Gastrocnemius medialis (tissue), 4 donors: ENCODE data around the gene TESPA1.

Experiments
- CTCF ChIP-seq, 5 experiments: fragments of 450-650 bp in 3 of 5; fragments of 200-600 bp in 2 of 5; sonication (generic) in 2 of 5; IDR thresholded peaks in 4 of 5; conservative IDR thresholded peaks in 1 of 5; 1 replicate in 4 of 5; 2 replicates in 1 of 5; pipeline ENCODE4 v1.5.1; 2016 to 2019; ENCODE audit warnings: antibody characterized with exemption in 5 of 5, mild to moderate bottlenecking in 3 of 5, moderate library complexity in 3 of 5
- POLR2A ChIP-seq, 2 donors: fragments of 450-650 bp; IDR thresholded peaks; one replicate each; pipeline ENCODE4 v1.6.1; 2017; ENCODE audit warnings: antibody characterized with exemption in 2 of 2, mild to moderate bottlenecking in 2 of 2, moderate library complexity in 2 of 2

DNA sequence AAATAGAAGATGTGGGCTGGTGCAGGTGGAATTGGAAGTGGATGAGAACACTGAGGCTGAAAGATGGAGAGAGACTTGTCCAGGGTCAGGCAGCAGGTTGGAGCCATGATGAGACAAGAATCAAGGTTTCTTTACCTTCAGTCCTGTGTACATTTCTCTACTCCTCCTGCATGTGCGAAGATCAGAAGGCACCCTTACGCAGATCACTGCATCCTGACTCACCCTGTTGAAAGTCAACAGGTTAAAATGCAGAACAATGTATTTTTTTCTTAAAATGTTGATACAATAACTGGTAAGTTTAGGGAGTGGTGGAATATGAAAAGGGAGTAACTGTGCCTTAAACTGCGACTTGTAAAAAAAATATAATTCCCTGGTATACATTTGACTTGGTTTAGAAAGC is 47.8 kb downstream of the TESPA1 start:
- TF ChIP-seq POLR2A (IDR thresholded peaks at IDR 0.05) (no peak), CTCF (IDR thresholded peaks at IDR 0.05 in 4 of 5, conservative IDR thresholded peaks at IDR 0.05 in 1 of 5) (no peak)
